CD4-positive, CD25-positive, alpha-beta regulatory T cell (primary cell): ENCODE measurements around the gene RTP5. TPM values are rescaled to one million over a fixed set of nuclear protein-coding genes. Genes with fewer than 3 reads are reported as not detected.
A peak's percentile ranks its signal among the peaks of the same experiment; 100 is the strongest.

ENCODE experiments used
- ATAC-seq, 2 donors: fragments of 150-1000 bp; cut with Tn5 transposase; one replicate each; pipeline ENCODE4 v1.10.0; 2021; ENCODE audit warnings: low read depth in 2 of 2, moderate number of reproducible peaks in 2 of 2, moderate library complexity in 1 of 2
- DNase-seq, 3 donors: peaks; one replicate each; pipeline versions ENCODE4 v3.0.0 to v3.0.0-alpha.2; 2012 to 2022; ENCODE audit warnings: mixed read lengths in 1 of 3
- H3K27ac ChIP-seq: one replicate; pipeline ENCODE4 v1.7.0; 2013; ENCODE audit warnings: mild to moderate bottlenecking, low read length; ENCODE audit not compliant: insufficient read depth, poor library complexity, severe bottlenecking
- H3K27me3 ChIP-seq: one replicate; pipeline ENCODE4 v1.7.0; 2013; ENCODE audit warnings: low read length; ENCODE audit not compliant: control insufficient read depth, insufficient read depth
- H3K36me3 ChIP-seq: one replicate; pipeline ENCODE4 v1.7.0; 2013; ENCODE audit warnings: mild to moderate bottlenecking, low read length, moderate library complexity; ENCODE audit not compliant: control insufficient read depth, insufficient read depth
- H3K4me1 ChIP-seq: 2 replicates; pipeline ENCODE4 v1.7.0; 2013; ENCODE audit warnings: mild to moderate bottlenecking, low read length; ENCODE audit not compliant: insufficient read depth, control insufficient read depth, poor library complexity, severe bottlenecking
- H3K4me3 ChIP-seq: one replicate; pipeline ENCODE4 v1.7.0; 2013; ENCODE audit warnings: low read depth, mild to moderate bottlenecking, low read length, moderate library complexity
- H3K9me3 ChIP-seq, 2 experiments: 1 replicate in 1 of 2; 2 replicates in 1 of 2; pipeline ENCODE4 v1.7.0; 2013; ENCODE audit warnings: low read length in 2 of 2, mild to moderate bottlenecking in 1 of 2, moderate library complexity in 1 of 2; ENCODE audit not compliant: control insufficient read depth in 2 of 2
- H3K27ac Mint-ChIP-seq, 3 donors: one replicate each; pipeline ENCODE4 v1.8.0; 2020 to 2022; ENCODE audit warnings: mild to moderate bottlenecking in 3 of 3, mixed read lengths in 3 of 3, moderate library complexity in 2 of 3
- H3K27me3 Mint-ChIP-seq: one replicate; pipeline ENCODE4 v1.8.0; 2022; ENCODE audit warnings: mild to moderate bottlenecking, mixed read lengths
- H3K36me3 Mint-ChIP-seq: one replicate; pipeline ENCODE4 v1.8.0; 2020; ENCODE audit warnings: mixed read lengths
- H3K4me1 Mint-ChIP-seq, 4 donors: one replicate each; pipeline ENCODE4 v1.8.0; 2020 to 2022; ENCODE audit warnings: mixed read lengths in 4 of 4, mild to moderate bottlenecking in 1 of 4
- H3K4me3 Mint-ChIP-seq, 4 donors: one replicate each; pipeline ENCODE4 v1.8.0; 2020 to 2022; ENCODE audit warnings: mild to moderate bottlenecking in 4 of 4, mixed read lengths in 4 of 4, moderate library complexity in 3 of 4
- H3K9me3 Mint-ChIP-seq, 7 donors: one replicate each; pipeline ENCODE4 v1.8.0; 2020 to 2022; ENCODE audit warnings: mixed read lengths in 7 of 7, mild to moderate bottlenecking in 3 of 7, moderate library complexity in 2 of 7
- polyA plus RNA-seq, 4 donors: library from polyadenylated mRNA; unstranded; fragments of 300-500 nt; fragmentation: Illumina TruSeq; gene quantifications; one replicate each; pipeline ENCODE4 v1.2.3, GENCODE V29; 2021
- total RNA-seq: library from RNA; stranded (reverse); gene quantifications from one replicate; pipeline ENCODE4 v1.2.3, GENCODE V29; 2022

The RTP5 gene
- total and polyA plus RNA-seq, 5 donors from 2014 or later: 0.44 TPM; not detected in 4

GRCh38 chr2:241846406-241846805 is 23.1 kb upstream of the RTP5 start:
- H3K27ac Mint-ChIP-seq: peak overlapping the region in 1 of 3 donors; percentile 63
- H3K4me1 ChIP-seq: peaks cover 25% of the 10 kb centered on the region
- H3K27ac ChIP-seq: no peak overlapping the region
- H3K4me3 ChIP-seq: no peak overlapping the region
- H3K9me3 Mint-ChIP-seq: no peaks in the 10 kb centered on the region
- H3K27me3 ChIP-seq: no peaks in the 10 kb centered on the region
- ATAC-seq (no peak), DNase-seq (no peak)
- H3K27me3 Mint-ChIP-seq: peaks cover 6% of the 10 kb centered on the region
- no peaks in the 10 kb centered on the region for H3K36me3 ChIP-seq
- peak overlapping the region in 3 of 4 donors; percentile 47 to 64 (median 54) for H3K4me3 Mint-ChIP-seq
- peaks cover 3 to 37% (median 14%) of the 10 kb centered on the region in 4 donors for H3K4me1 Mint-ChIP-seq
- H3K9me3 ChIP-seq: no peaks in the 10 kb centered on the region
- no peaks in the 10 kb centered on the region for H3K36me3 Mint-ChIP-seq

- Mint-ChIP-seq H3K4me1 (peaks cover 0 to 21% (median 9%) of the 10 kb centered on the region in 4 donors), H3K4me3 (no peak overlapping the region), H3K9me3 (no peaks in the 10 kb centered on the region), H3K27me3 (no peaks in the 10 kb centered on the region), H3K27ac (no peak overlapping the region), H3K36me3 (no peaks in the 10 kb centered on the region)
- DNase-seq: no peak
- Histone ChIP-seq H3K9me3 (no peaks in the 10 kb centered on the region), H3K27me3 (no peaks in the 10 kb centered on the region), H3K36me3 (no peaks in the 10 kb centered on the region), H3K4me1 (peaks cover 14% of the 10 kb centered on the region), H3K27ac (no peak overlapping the region), H3K4me3 (no peak overlapping the region)
- no peak for ATAC-seq
These were observed 20.5 kb upstream of the RTP5 start for GRCh38 chr2:241848761-241849615.

DNA sequence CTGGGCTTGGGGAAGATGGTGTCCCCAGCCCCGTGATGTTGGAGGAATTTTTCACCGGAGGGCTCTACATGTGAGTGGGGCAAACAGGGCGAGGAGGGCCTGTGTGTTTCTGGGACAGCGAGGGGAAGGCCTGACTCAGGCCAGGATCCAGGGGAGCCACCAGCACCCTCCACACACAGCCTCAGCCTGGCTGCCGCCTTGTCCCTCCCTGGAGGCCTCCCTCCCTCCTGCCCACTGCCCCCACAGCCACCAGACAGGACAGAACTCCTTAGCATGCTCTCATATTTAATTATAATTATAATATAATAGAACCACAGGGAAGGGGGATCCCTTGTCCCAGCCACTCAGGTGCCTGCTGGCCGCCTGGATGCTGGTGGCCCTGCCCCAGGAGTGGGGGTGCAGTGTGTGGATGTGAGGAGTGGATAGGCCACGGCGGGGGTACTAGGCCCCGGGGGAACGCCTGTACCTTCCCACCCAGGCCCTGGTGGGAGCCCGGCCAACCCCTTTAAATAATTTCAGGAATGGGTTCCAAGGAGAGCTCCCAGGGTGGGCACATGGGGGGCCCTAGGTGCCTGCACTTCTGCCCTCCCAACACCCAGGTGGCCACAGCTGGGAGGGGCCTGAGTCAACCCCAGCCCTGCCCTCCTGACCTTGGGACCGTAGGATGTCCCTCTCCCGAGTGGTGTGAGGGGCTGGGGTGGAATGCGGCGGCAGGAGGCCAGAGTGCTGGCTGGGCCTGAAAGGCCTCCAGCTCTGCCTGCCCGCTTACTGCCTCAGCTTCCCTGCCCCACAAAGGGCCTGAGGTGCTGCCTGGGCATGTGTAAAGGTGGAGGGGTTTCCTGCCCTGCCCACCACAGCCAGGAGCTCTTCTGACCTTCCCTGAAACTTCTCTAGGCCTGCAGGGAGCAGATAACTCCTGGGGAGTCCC is 19.6 kb upstream of the RTP5 start:
- Histone ChIP-seq H3K4me1 (peaks cover 6% of the 10 kb centered on the region), H3K9me3 (no peaks in the 10 kb centered on the region), H3K27ac (no peak overlapping the region), H3K27me3 (no peaks in the 10 kb centered on the region), H3K4me3 (no peak overlapping the region), H3K36me3 (no peaks in the 10 kb centered on the region)
- ATAC-seq (no peak), DNase-seq (no peak)
- H3K36me3 Mint-ChIP-seq: no peaks in the 10 kb centered on the region
- H3K27me3 Mint-ChIP-seq: no peaks in the 10 kb centered on the region
- H3K4me1 Mint-ChIP-seq: peaks cover 0 to 15% (median 9%) of the 10 kb centered on the region in 4 donors
- no peak overlapping the region for H3K4me3 Mint-ChIP-seq
- H3K9me3 Mint-ChIP-seq: no peaks in the 10 kb centered on the region
- H3K27ac Mint-ChIP-seq: no peak overlapping the region

- Histone ChIP-seq H3K27ac (no peak overlapping the region), H3K9me3 (no peaks in the 10 kb centered on the region), H3K4me1 (no peaks in the 10 kb centered on the region), H3K36me3 (no peaks in the 10 kb centered on the region), H3K27me3 (no peaks in the 10 kb centered on the region), H3K4me3 (no peak overlapping the region)
- H3K27me3 Mint-ChIP-seq: no peaks in the 10 kb centered on the region
- H3K4me3 Mint-ChIP-seq: no peak overlapping the region
- DNase-seq (no peak), ATAC-seq (no peak)
- no peaks in the 10 kb centered on the region for H3K9me3 Mint-ChIP-seq
- no peak overlapping the region for H3K27ac Mint-ChIP-seq
- H3K36me3 Mint-ChIP-seq: no peaks in the 10 kb centered on the region
- peaks cover 0 to 9% (median 5%) of the 10 kb centered on the region in 4 donors for H3K4me1 Mint-ChIP-seq
These were observed 18.8 kb upstream of the RTP5 start for GRCh38 chr2:241850544-241851324.

GRCh38 chr2:241851325-241852115 is 18.0 kb upstream of the RTP5 start:
- Mint-ChIP-seq H3K4me1 (peaks cover 0 to 10% (median 2%) of the 10 kb centered on the region in 4 donors), H3K27ac (no peak overlapping the region), H3K27me3 (no peaks in the 10 kb centered on the region), H3K36me3 (no peaks in the 10 kb centered on the region), H3K4me3 (no peak overlapping the region), H3K9me3 (no peaks in the 10 kb centered on the region)
- no peaks in the 10 kb centered on the region for H3K36me3 ChIP-seq
- H3K4me1 ChIP-seq: peaks cover under 1% of the 10 kb centered on the region
- no peak overlapping the region for H3K4me3 ChIP-seq
- H3K27me3 ChIP-seq: no peaks in the 10 kb centered on the region
- no peak overlapping the region for H3K27ac ChIP-seq
- no peaks in the 10 kb centered on the region for H3K9me3 ChIP-seq
- ATAC-seq: no peak
- no peak for DNase-seq

- H3K36me3 ChIP-seq: no peaks in the 10 kb centered on the region
- H3K27me3 Mint-ChIP-seq: no peaks in the 10 kb centered on the region
- no peaks in the 10 kb centered on the region for H3K9me3 Mint-ChIP-seq
- H3K27ac ChIP-seq: no peak overlapping the region
- H3K9me3 ChIP-seq: no peaks in the 10 kb centered on the region
- peaks cover 9% of the 10 kb centered on the region for H3K4me1 ChIP-seq
- H3K4me1 Mint-ChIP-seq: peaks cover 0 to 12% (median 4%) of the 10 kb centered on the region in 4 donors
- H3K27me3 ChIP-seq: no peaks in the 10 kb centered on the region
- peak overlapping the region in 1 of 3 donors; percentile 62 for H3K27ac Mint-ChIP-seq
- H3K4me3 ChIP-seq: no peak overlapping the region
- H3K36me3 Mint-ChIP-seq: no peaks in the 10 kb centered on the region
- DNase-seq (no peak), ATAC-seq (no peak)
- H3K4me3 Mint-ChIP-seq: no peak overlapping the region
These were observed 17.2 kb upstream of the RTP5 start for GRCh38 chr2:241852116-241852980.
